Tibial nerve (tissue), 4 donors: ENCODE data around the gene ANKRD40. TPM values are rescaled to one million over a fixed set of nuclear protein-coding genes. Genes with fewer than 3 reads are reported as not detected.

ENCODE experiments used
- DNase-seq, 2 donors: peaks; one replicate each; pipeline ENCODE4 v3.0.0-alpha.2; 2019; ENCODE audit warnings: low spot score in 2 of 2
- H3K27ac ChIP-seq, 4 donors: fragments of 200-600 bp; sonication (generic) in 3 of 4; one replicate each; pipeline ENCODE4 v1.5.1; 2017 to 2019; ENCODE audit warnings: mild to moderate bottlenecking in 1 of 4
- H3K27me3 ChIP-seq, 2 donors: fragments of 200-600 bp; sonication (generic) in 1 of 2; one replicate each; pipeline versions ENCODE4 v1.5.1 to v1.6.0; 2017 to 2019
- H3K36me3 ChIP-seq, 3 donors: fragments of 200-600 bp; sonication (generic); one replicate each; pipeline ENCODE4 v1.5.1; 2018 to 2019
- H3K4me1 ChIP-seq, 4 donors: fragments of 200-600 bp; sonication (generic) in 3 of 4; one replicate each; pipeline ENCODE4 v1.5.1; 2017 to 2019
- H3K4me3 ChIP-seq, 4 donors: fragments of 200-600 bp; sonication (generic) in 3 of 4; one replicate each; pipeline ENCODE4 v1.5.1; 2017 to 2019; ENCODE audit warnings: mild to moderate bottlenecking in 1 of 4, moderate library complexity in 1 of 4
- H3K9me3 ChIP-seq, 4 donors: fragments of 200-600 bp; sonication (generic) in 3 of 4; one replicate each; pipeline ENCODE4 v1.5.1; 2017 to 2019
- CTCF ChIP-seq, 5 experiments: fragments of 200-600 bp in 3 of 5; fragments of 450-650 bp in 2 of 5; sonication (generic) in 3 of 5; IDR thresholded peaks; one replicate each; pipeline ENCODE4 v1.5.1; 2016 to 2019; ENCODE audit warnings: antibody characterized with exemption in 5 of 5, mild to moderate bottlenecking in 3 of 5, moderate library complexity in 2 of 5
- EP300 ChIP-seq, 2 donors: sonication (generic); formaldehyde crosslinking; IDR thresholded peaks; one replicate each; pipeline ENCODE4 v1.6.1; 2017; ENCODE audit warnings: antibody characterized with exemption in 2 of 2, mild to moderate bottlenecking in 1 of 2
- POLR2A ChIP-seq, 2 donors: fragments of 450-650 bp; IDR thresholded peaks; one replicate each; pipeline ENCODE4 v1.6.1; 2017; ENCODE audit warnings: antibody characterized with exemption in 2 of 2, mild to moderate bottlenecking in 2 of 2, moderate library complexity in 2 of 2
- WGBS, 2 donors: methylation state at CpG; one replicate each; pipeline ENCODE4 v1.1.5; 2018; 5-methylcytosine and 5-hydroxymethylcytosine counted together
- total RNA-seq, 4 donors: library from RNA; depleted of rRNA; stranded (reverse); fragments of >200 nt; gene quantifications; one replicate each; pipeline ENCODE4 v1.1.0, GENCODE V29; 2016

The ANKRD40 gene
- total RNA-seq, 4 donors from 2014 or later, result 48.0 to 80.6 (median 55.0) TPM

GRCh38 chr17:50739098-50739497 is 31.4 kb upstream of the ANKRD40 start:
- no peak for DNase-seq
- WGBS, 2 donors, result 4 to 62% methylated on average over 2 of the region's 2 CpGs
- Histone ChIP-seq H3K27ac (no peak overlapping the region), H3K36me3 (peaks cover 0 to 54% (median 26%) of the 10 kb centered on the region in 3 donors), H3K4me3 (no peak overlapping the region), H3K27me3 (no peaks in the 10 kb centered on the region), H3K9me3 (no peaks in the 10 kb centered on the region), H3K4me1 (peaks cover 0 to 51% (median 0%) of the 10 kb centered on the region in 4 donors)
- no peak for TF ChIP-seq CTCF (IDR thresholded peaks at IDR 0.05)
- no peak for TF ChIP-seq EP300 (IDR thresholded peaks at IDR 0.05)
- no peak for TF ChIP-seq POLR2A (IDR thresholded peaks at IDR 0.05)

GRCh38 chr17:50737118-50737698 is 29.5 kb upstream of the ANKRD40 start:
- DNase-seq, result no peak
- Histone ChIP-seq H3K27me3 (no peaks in the 10 kb centered on the region), H3K9me3 (no peaks in the 10 kb centered on the region), H3K4me3 (no peak overlapping the region), H3K36me3 (peaks cover 0 to 35% (median 10%) of the 10 kb centered on the region in 3 donors), H3K4me1 (peaks cover 0 to 64% (median under 1%) of the 10 kb centered on the region in 4 donors), H3K27ac (no peak overlapping the region)
- no peak for TF ChIP-seq POLR2A (IDR thresholded peaks at IDR 0.05)
- no peak for TF ChIP-seq EP300 (IDR thresholded peaks at IDR 0.05)
- WGBS, 2 donors, result 86 to 92% methylated on average over 2 of the region's 2 CpGs

- Histone ChIP-seq H3K27me3 (no peaks in the 10 kb centered on the region), H3K4me3 (no peak overlapping the region), H3K4me1 (peaks cover 0 to 83% (median 16%) of the 10 kb centered on the region in 4 donors), H3K27ac (no peak overlapping the region), H3K36me3 (peaks cover 0 to 16% (median 0%) of the 10 kb centered on the region in 3 donors), H3K9me3 (no peaks in the 10 kb centered on the region)
- 81% methylated on average over 3 of the region's 3 CpGs for WGBS, 2 donors
- TF ChIP-seq POLR2A (IDR thresholded peaks at IDR 0.05), result no peak
- no peak for TF ChIP-seq EP300 (IDR thresholded peaks at IDR 0.05)
- TF ChIP-seq CTCF (IDR thresholded peaks at IDR 0.05), result no peak
- DNase-seq, result no peak
These were observed 27.6 kb upstream of the ANKRD40 start for GRCh38 chr17:50735287-50735686.

- H3K4me3 ChIP-seq, result no peak overlapping the region
- H3K27me3 ChIP-seq, result no peaks in the 10 kb centered on the region
- no peak overlapping the region for H3K27ac ChIP-seq
- H3K4me1 ChIP-seq, result peaks cover 0 to 86% (median 38%) of the 10 kb centered on the region in 4 donors
- H3K36me3 ChIP-seq, result no peaks in the 10 kb centered on the region
- H3K9me3 ChIP-seq, result no peaks in the 10 kb centered on the region
- no peak for DNase-seq
- TF ChIP-seq CTCF (IDR thresholded peaks at IDR 0.05) (no peak), EP300 (IDR thresholded peaks at IDR 0.05) (no peak), POLR2A (IDR thresholded peaks at IDR 0.05) (no peak)
- 67 to 71% methylated on average over 7 of the region's 7 CpGs for WGBS, 2 donors
These were observed 24.1 kb upstream of the ANKRD40 start for GRCh38 chr17:50731575-50732460.

- WGBS, 2 donors, result 48 to 57% methylated on average over 5 of the region's 5 CpGs
- Histone ChIP-seq H3K4me1 (peaks cover 0 to 91% (median 53%) of the 10 kb centered on the region in 4 donors), H3K9me3 (no peaks in the 10 kb centered on the region), H3K4me3 (no peak overlapping the region), H3K27me3 (no peaks in the 10 kb centered on the region), H3K27ac (no peak overlapping the region), H3K36me3 (no peaks in the 10 kb centered on the region)
- DNase-seq, result no peak
- TF ChIP-seq CTCF (IDR thresholded peaks at IDR 0.05) (no peak), POLR2A (IDR thresholded peaks at IDR 0.05) (no peak), EP300 (IDR thresholded peaks at IDR 0.05) (no peak)
These were observed 21.4 kb upstream of the ANKRD40 start for GRCh38 chr17:50728881-50729765.
